D721Med (cell line): ENCODE results near the gene PPY.
A peak's percentile ranks its signal among the peaks of the same experiment; 100 is the strongest.
"Not testable (repeated sequence)": the region's sequence is repeated elsewhere in the genome, so short reads cannot be mapped to it uniquely, and the experiment has no call there.

Experiments used
- DNase-seq: peaks from one replicate; pipeline ENCODE4 v3.0.0; 2011; ENCODE audit warnings: low spot score; ENCODE audit not compliant: insufficient read length
- FAIRE-seq: peaks from 2 replicates; lab custom pipeline; 2011; peaks lifted over from hg19 to GRCh38; lab: Jason Lieb, UNC
- TF ChIP-seq, protein P1 (sequence below): IDR thresholded peaks from 2 replicates; pipeline ENCODE4 v1.5.1; 2012; ENCODE audit warnings: mild to moderate bottlenecking, control low read depth; ENCODE audit not compliant: insufficient read depth; ENCODE audit errors: missing control alignments

Gene PPY

DNA sequence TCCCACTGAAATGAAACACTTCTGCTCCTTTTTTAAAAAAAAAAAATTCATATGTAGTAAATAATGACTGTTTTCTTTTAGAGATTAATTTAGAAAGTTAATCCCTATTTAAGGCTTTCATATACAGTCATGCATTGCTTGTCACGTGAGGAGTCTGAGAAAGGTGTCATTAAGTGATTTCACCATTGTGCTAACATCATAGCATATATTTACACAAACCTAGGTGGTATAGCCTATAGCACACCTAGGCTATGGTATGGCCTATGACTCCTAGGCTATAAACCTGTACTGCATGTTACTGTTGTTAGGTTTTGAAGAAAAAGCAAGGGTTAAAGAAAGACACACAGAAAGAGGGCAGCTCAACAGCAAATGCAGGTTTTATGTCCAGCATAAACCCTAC lies 13.7 kb downstream of the PPY start:
- TF ChIP-seq, protein P1, sequence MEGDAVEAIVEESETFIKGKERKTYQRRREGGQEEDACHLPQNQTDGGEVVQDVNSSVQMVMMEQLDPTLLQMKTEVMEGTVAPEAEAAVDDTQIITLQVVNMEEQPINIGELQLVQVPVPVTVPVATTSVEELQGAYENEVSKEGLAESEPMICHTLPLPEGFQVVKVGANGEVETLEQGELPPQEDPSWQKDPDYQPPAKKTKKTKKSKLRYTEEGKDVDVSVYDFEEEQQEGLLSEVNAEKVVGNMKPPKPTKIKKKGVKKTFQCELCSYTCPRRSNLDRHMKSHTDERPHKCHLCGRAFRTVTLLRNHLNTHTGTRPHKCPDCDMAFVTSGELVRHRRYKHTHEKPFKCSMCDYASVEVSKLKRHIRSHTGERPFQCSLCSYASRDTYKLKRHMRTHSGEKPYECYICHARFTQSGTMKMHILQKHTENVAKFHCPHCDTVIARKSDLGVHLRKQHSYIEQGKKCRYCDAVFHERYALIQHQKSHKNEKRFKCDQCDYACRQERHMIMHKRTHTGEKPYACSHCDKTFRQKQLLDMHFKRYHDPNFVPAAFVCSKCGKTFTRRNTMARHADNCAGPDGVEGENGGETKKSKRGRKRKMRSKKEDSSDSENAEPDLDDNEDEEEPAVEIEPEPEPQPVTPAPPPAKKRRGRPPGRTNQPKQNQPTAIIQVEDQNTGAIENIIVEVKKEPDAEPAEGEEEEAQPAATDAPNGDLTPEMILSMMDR: no peak
- DNase-seq (no peak), FAIRE-seq (no peak)

DNA sequence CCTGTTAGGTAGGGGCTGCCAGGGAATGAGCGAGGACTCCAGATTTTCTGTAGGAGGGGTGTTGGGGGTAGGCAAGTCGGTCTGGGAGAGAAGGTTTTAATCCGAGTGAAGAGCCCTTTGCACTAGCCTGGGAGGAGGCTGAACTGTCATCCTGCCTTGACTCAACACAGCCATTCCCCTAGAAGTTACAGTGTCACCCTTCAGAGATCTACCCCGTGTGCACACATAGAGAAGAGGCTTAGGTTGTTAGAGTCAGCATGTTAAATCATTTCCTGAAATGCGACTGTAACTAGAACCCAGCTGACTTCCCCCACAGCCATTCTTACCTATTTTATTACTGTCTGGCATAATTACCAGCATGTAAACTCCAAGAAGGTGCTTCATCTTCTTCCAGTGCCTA lies 14.3 kb downstream of the PPY start:
- not testable (repeated sequence) for DNase-seq, FAIRE-seq

DNA sequence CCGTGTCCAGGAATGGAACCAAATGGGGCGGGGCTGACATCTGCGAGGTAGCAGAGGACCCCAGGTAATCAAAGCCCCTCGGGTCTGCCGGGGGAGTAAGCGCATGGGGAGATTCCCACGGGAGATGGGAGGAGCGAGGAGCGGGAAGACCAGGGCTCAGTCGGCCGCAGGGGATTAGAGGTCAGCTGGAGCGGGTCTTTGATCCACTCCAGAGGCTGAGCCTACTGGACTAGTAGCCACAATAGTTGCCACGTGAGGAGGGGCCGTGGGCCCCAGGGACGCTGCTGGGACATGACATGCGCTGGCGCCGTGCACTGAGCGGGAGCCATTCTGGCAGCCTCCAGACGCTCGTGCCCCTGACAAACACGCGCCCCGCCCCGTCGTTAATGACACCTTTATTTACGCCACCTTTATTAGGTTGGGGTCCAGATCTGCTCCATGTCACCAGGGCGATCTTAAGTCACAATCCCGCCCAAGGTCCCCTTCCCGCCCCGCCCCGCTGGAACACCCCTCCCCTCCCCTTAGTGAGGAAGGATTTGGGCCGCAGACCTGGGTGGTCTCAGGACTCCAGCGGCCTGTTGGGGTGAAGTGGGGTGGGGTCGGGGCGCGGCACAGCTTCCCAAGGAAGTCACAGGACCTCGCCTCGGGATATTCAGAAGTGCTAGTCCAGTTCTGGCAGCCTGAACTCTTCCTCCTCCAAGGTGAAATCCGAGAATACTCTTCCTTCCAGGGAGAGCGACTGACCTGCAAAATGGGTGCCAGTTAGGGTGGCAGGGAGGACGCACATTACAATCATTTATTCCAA lies 15.0 kb downstream of the PPY start:
- TF ChIP-seq, protein P1: no peak
- FAIRE-seq (no peak), DNase-seq (peak; percentile 50)

DNA sequence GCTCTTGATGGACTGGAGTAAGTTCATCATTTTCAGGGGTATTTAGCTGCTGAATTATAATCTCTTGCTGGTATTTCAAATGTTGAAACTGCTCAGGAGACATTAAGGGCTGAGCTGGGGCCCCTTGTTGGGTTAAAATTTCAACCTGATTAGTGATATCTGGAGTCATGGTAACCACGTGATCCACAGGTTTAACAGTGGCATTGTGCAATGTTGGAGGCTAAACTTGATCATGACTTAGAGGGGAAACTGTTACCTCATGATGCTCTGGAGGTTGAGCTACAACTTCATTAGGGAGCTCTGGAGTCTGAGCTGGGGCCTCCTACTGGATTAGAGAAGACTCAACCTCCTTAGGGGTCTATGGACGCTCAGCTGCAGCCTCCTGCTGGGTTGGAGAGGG lies 17.7 kb downstream of the PPY start:
- DNase-seq (no peak), FAIRE-seq (no peak)
- TF ChIP-seq, protein P1: no peak

DNA sequence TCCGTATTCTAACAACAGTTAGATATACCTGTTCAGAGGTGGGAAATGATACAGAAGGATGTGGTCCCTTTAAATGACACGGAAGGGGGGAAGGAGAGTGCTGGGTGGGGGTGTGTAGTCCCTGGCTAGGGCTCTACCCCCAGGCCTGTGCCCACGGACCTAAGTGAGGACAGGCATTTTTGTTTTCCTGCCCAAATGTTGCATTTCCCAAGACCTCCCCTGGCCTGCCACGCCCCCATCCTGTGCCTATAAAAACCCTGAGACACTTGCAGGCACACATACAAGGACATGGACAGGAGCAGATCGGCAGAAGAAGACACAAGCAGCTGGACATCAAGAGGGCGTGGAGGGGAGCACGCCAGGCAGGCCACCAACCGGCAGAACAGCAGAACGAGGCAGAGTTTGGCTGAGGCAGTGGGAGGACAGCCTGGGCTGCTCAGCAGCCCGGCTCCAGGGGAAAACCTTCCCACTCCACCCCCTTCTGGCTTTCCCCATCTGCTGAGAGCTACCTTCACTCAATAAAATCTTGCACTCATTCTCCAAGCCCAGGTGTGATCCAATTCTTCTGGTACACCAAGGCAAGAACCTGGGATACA lies 21.7 kb downstream of the PPY start:
- TF ChIP-seq, protein P1: no peak
- DNase-seq (no peak), FAIRE-seq (no peak)

DNA sequence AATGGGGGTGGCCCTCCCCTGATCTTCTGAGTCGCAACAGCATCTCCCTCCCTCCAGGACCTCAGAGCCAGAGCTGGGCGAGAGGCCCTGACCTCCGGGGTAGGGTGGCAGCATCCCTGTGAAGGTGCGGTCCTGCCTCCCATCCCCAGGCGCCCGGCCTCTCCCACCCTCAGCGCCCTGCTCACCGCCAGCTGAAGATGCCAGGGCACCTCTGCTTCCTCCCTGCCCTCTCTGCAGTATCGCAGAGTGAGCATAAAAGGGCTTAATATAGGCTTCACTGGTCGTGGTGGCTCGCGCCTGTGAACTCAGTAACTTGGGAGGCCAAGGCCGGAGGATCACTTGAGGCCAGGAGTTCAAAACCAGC lies 24.3 kb downstream of the PPY start:
- FAIRE-seq (no peak), DNase-seq (no peak)
- TF ChIP-seq, protein P1: no peak

DNA sequence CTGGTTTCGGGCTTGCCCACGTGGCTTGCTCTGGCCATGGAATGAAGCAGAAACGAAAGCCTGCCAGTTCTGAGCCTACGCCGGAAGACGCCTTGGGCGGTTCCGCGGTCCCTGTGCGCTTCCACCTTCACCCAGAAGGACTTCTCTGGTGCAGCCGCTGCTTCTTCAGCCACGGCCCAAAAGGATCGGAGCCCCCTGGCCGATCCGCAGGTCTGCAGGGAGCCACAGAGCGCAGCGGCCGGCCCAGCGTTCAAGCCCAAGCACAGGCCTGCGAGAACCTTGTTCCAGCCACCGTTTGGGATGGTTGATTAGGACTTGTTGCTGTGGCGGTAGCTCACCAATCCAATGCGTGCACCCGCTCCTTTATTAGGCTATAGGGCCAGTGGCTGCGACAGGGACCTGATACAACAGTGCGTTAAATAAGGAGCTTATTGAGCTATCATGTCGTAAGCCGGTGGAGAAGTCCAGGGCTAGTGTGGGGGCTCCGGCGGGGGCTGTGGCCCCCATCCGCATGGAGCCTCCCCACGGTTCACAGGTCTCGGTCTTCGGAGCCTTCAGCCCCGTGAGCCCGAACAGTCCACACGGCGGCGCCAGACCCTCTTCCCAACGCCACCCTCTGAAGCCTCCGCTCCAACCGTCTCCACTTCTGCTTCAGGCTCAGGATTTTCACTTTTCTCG lies 24.8 kb downstream of the PPY start:
- TF ChIP-seq, protein P1: peak; percentile 40
- DNase-seq (no peak), FAIRE-seq (no peak)
